SU-DHL-6 (cell line): ENCODE measurements around the gene LEKR1.

ENCODE experiments used
- H2AFZ ChIP-seq: fragments of 200-600 bp; sonication (generic); 2 replicates; pipeline ENCODE4 v1.6.1; 2014; ENCODE audit warnings: low read depth, mild to moderate bottlenecking, moderate library complexity, mixed read lengths, antibody characterized with exemption, low read length; ENCODE audit not compliant: severe bottlenecking
- H3F3A ChIP-seq: fragments of 200-600 bp; shearing (Covaris generic); 2 replicates; pipeline ENCODE4 v1.6.0; 2016; ENCODE audit warnings: antibody characterized with exemption, mild to moderate bottlenecking; ENCODE audit not compliant: insufficient read depth
- H3K27ac ChIP-seq: fragments of 200-600 bp; sonication (generic); 2 replicates; pipeline ENCODE4 v1.5.1; 2016; ENCODE audit warnings: low read depth, mild to moderate bottlenecking, low read length, moderate library complexity, mixed read lengths
- H3K27me3 ChIP-seq: fragments of 200-600 bp; sonication (generic), shearing (Covaris generic); 2 replicates; pipeline ENCODE4 v1.6.0; 2014; ENCODE audit warnings: mild to moderate bottlenecking, low read length
- H3K36me3 ChIP-seq: fragments of 200-600 bp; sonication (generic); 2 replicates; pipeline ENCODE4 v1.6.1; 2014; ENCODE audit warnings: mild to moderate bottlenecking, low read length, mixed read lengths
- H3K4me2 ChIP-seq: fragments of 300-600, 200-600 bp; shearing (Covaris generic), sonication (generic); 2 replicates; pipeline ENCODE4 v1.6.0; 2014; ENCODE audit warnings: low read length, low read depth, mild to moderate bottlenecking; ENCODE audit not compliant: poor library complexity, severe bottlenecking
- H3K4me3 ChIP-seq: fragments of 200-600 bp; sonication (generic); 2 replicates; pipeline ENCODE4 v1.5.1; 2014; ENCODE audit warnings: antibody characterized with exemption, low read length, mild to moderate bottlenecking, mixed read lengths; ENCODE audit not compliant: insufficient read depth, poor library complexity, severe bottlenecking
- H3K79me2 ChIP-seq: fragments of 200-600 bp; sonication (generic); 2 replicates; pipeline ENCODE4 v1.6.1; 2014; ENCODE audit warnings: mild to moderate bottlenecking, low read length, moderate library complexity; ENCODE audit not compliant: insufficient read depth
- H3K9ac ChIP-seq: fragments of 200-600 bp; sonication (generic); 2 replicates; pipeline ENCODE4 v1.7.0; 2014; ENCODE audit warnings: mild to moderate bottlenecking, low read length
- H3K9me2 ChIP-seq: fragments of 200-600 bp; sonication (generic); replicated peaks from 2 replicates; pipeline ENCODE4 v1.6.1; 2014; ENCODE audit warnings: low read length; ENCODE audit not compliant: insufficient read depth
- H3K9me3 ChIP-seq: fragments of 200-600 bp; sonication (generic); 2 replicates; pipeline ENCODE4 v1.6.1; 2014; ENCODE audit warnings: low read length, mixed read lengths; ENCODE audit not compliant: insufficient read depth
- H4K20me1 ChIP-seq: fragments of 200-600 bp; sonication (generic); 2 replicates; pipeline ENCODE4 v1.6.1; 2014; ENCODE audit warnings: low read depth, mild to moderate bottlenecking, antibody characterized with exemption, low read length, moderate library complexity, mixed read lengths
- CTCF ChIP-seq: fragments of 200-600 bp; sonication (generic); IDR thresholded peaks from one replicate; pipeline ENCODE4 v1.5.1; 2017; ENCODE audit warnings: antibody characterized with exemption, mild to moderate bottlenecking, low read length, moderate library complexity; ENCODE audit not compliant: insufficient read depth, poor library complexity, severe bottlenecking
- EZH2phosphoT487 ChIP-seq: fragments of 200-600 bp; sonication (generic), shearing (Covaris generic); conservative IDR thresholded peaks from 2 replicates; pipeline ENCODE4 v1.6.1; 2018; ENCODE audit warnings: mild to moderate bottlenecking, antibody characterized with exemption, low read length, moderate library complexity, mixed read lengths

LEKR1 gene

DNA sequence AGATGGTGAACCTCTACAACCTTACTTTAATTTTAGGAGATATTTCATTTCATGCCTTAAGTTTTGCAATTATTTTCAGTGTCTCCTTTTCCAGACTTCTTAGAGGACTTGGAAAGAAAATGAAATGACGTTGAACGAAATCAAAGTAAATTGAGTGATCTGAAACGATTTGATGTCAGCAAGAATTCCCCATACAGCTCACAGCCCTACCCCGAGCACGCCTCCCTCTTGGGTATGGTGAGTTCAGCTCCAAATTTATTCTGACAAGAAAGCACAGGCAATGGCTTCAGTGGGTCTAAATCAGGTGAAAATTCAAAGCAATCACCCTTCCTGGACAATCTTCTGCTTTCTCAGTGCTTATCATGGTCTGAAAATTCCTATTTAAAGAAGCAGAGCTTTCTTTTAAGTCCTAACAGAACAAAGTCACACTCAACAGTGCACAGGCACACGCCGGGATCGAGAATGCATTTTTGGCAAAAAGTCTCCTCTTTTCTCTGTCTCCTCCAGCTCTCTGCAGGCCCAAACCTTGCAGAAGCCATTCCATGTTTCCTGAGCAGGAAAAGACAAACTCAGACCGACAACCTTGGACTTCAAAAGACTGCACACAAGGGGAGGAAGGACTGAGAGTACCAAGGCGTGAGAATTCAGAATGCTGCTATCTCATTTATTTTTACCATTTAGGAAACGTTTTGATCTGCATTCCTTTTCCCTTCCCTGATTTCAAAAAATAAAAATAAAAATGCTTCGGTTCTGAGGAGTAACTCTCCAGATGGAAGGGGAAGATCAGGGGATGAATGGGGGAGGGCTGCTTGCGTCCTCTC lies 261.8 kb downstream of the LEKR1 start:
- H3K27ac ChIP-seq: peak overlapping the region; percentile 79
- H3K9me3 ChIP-seq: no peaks in the 10 kb centered on the region
- H3K9ac ChIP-seq: peak overlapping the region; percentile 93
- H3K79me2 ChIP-seq: no peaks in the 10 kb centered on the region
- H3K9me2 ChIP-seq: no peaks in the 10 kb centered on the region
- 0 out of 2 replicates have a peak, but pooled peaks cover 3% of the 10 kb centered on the region for H3F3A ChIP-seq
- no peaks in the 10 kb centered on the region for H4K20me1 ChIP-seq
- H2AFZ ChIP-seq: peak overlapping the region; percentile 83
- H3K4me3 ChIP-seq: peak overlapping the region; percentile 80
- H3K27me3 ChIP-seq: no peaks in the 10 kb centered on the region
- H3K36me3 ChIP-seq: no peaks in the 10 kb centered on the region
- TF ChIP-seq CTCF (no peak), EZH2phosphoT487 (no peak)
- H3K4me2 ChIP-seq: peak overlapping the region; percentile 95

- peak overlapping the region; percentile 80 for H3K4me3 ChIP-seq
- peak overlapping the region; percentile 79 for H3K27ac ChIP-seq
- H2AFZ ChIP-seq: peak overlapping the region; percentile 96
- peak overlapping the region; percentile 95 for H3K4me2 ChIP-seq
- no peaks in the 10 kb centered on the region for H3K36me3 ChIP-seq
- H4K20me1 ChIP-seq: no peaks in the 10 kb centered on the region
- H3K79me2 ChIP-seq: no peaks in the 10 kb centered on the region
- no peaks in the 10 kb centered on the region for H3K27me3 ChIP-seq
- 0 out of 2 replicates have a peak, but pooled peaks cover 3% of the 10 kb centered on the region for H3F3A ChIP-seq
- peak overlapping the region; percentile 93 for H3K9ac ChIP-seq
- TF ChIP-seq EZH2phosphoT487: no peak
- TF ChIP-seq CTCF: no peak
- no peaks in the 10 kb centered on the region for H3K9me2 ChIP-seq
- H3K9me3 ChIP-seq: no peaks in the 10 kb centered on the region
Measured at GRCh38 chr3:157088601-157089454, 262.7 kb downstream of the LEKR1 start.

GRCh38 chr3:157089455-157090221 lies 263.5 kb downstream of the LEKR1 start:
- H3K36me3 ChIP-seq: no peaks in the 10 kb centered on the region
- H3K27me3 ChIP-seq: no peaks in the 10 kb centered on the region
- TF ChIP-seq EZH2phosphoT487 (no peak), CTCF (no peak)
- peak overlapping the region; percentile 93 for H3K9ac ChIP-seq
- no peaks in the 10 kb centered on the region for H3K9me2 ChIP-seq
- no peaks in the 10 kb centered on the region for H4K20me1 ChIP-seq
- peak overlapping the region; percentile 95 for H3K4me2 ChIP-seq
- peak overlapping the region; percentile 45 for H3K4me3 ChIP-seq
- 0 out of 2 replicates have a peak, but pooled peaks cover 3% of the 10 kb centered on the region for H3F3A ChIP-seq
- H3K9me3 ChIP-seq: no peaks in the 10 kb centered on the region
- peak overlapping the region; percentile 74 for H3K27ac ChIP-seq
- no peaks in the 10 kb centered on the region for H3K79me2 ChIP-seq
- H2AFZ ChIP-seq: peak overlapping the region; percentile 96
